Loucy (cell line): ENCODE data around the gene NBPF9.
"Not testable (repeated sequence)": the region's sequence is repeated elsewhere in the genome, so short reads cannot be mapped to it uniquely, and the experiment has no call there.

ENCODE experiments used
- CTCF ChIP-seq: fragments of 200-600 bp; sonication (generic); conservative IDR thresholded peaks from 2 replicates; pipeline ENCODE4 v1.5.1; 2014; ENCODE audit warnings: mild to moderate bottlenecking, antibody characterized with exemption, low read length
- EZH2phosphoT487 ChIP-seq: fragments of 200-600 bp; IDR thresholded peaks from 2 replicates; pipeline ENCODE4 v1.6.1; 2018; ENCODE audit warnings: antibody characterized with exemption, mild to moderate bottlenecking, moderate library complexity, borderline replicate concordance

DNA sequence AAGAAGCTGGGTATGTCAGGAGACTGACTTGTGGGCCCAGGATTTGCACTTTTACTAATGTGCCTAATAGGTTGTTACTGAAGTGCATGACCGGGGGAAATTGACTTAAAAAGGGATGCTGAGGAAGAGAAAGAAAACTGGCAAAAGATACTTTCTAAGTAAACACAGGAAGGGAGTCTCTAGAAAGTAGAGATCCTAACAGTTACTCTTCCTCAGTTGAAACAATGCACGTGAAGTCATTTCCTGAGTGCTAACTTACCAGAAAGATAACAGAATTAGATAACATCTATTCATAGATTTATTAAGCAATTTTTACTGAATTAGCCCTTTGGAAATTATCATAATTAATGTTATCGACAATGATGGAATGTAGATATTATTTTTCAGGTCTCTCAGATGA is 9.5 kb upstream of the NBPF9 start:
- TF ChIP-seq CTCF, EZH2phosphoT487: not testable (repeated sequence)
